GM19023 (cell line): ENCODE measurements around the gene ADARB2.

ENCODE experiments used
- ATAC-seq: cut with Tn5 transposase; IDR thresholded peaks from one replicate; pipeline ENCODE4 v1.9.1; 2021; ENCODE audit warnings: mild to moderate bottlenecking, moderate library complexity; ENCODE audit not compliant: unreplicated experiment

ADARB2 gene

GRCh38 chr10:1205450-1206030, 531.8 kb downstream of the ADARB2 start:
- no peak for ATAC-seq

GRCh38 chr10:1204434-1205326, 532.6 kb downstream of the ADARB2 start:
- no peak for ATAC-seq

- ATAC-seq: no peak
These were observed 533.6 kb downstream of the ADARB2 start for GRCh38 chr10:1203704-1204103.

- ATAC-seq: no peak
These were observed 534.1 kb downstream of the ADARB2 start for GRCh38 chr10:1203216-1203615.

GRCh38 chr10:1202343-1202742, 535.0 kb downstream of the ADARB2 start:
- no peak for ATAC-seq

- ATAC-seq: no peak
These were observed 536.2 kb downstream of the ADARB2 start for GRCh38 chr10:1200866-1201807.

GRCh38 chr10:1199897-1200721, 537.2 kb downstream of the ADARB2 start:
- no peak for ATAC-seq

- no peak for ATAC-seq
These were observed 538.0 kb downstream of the ADARB2 start for GRCh38 chr10:1199345-1199673.

GRCh38 chr10:1198453-1199344, 538.6 kb downstream of the ADARB2 start:
- ATAC-seq: no peak

- ATAC-seq: no peak
These were observed 539.9 kb downstream of the ADARB2 start for GRCh38 chr10:1197384-1197783.

- no peak for ATAC-seq
These were observed 540.7 kb downstream of the ADARB2 start for GRCh38 chr10:1196656-1197055.

- ATAC-seq: no peak
These were observed 541.5 kb downstream of the ADARB2 start for GRCh38 chr10:1195828-1196227.

- no peak for ATAC-seq
These were observed 543.2 kb downstream of the ADARB2 start for GRCh38 chr10:1194161-1194560.

GRCh38 chr10:1193561-1193960, 543.8 kb downstream of the ADARB2 start:
- ATAC-seq: no peak

GRCh38 chr10:1191752-1192151, 545.6 kb downstream of the ADARB2 start:
- ATAC-seq: no peak

GRCh38 chr10:1190791-1191490, 546.4 kb downstream of the ADARB2 start:
- ATAC-seq: no peak

GRCh38 chr10:1190052-1190395, 547.3 kb downstream of the ADARB2 start:
- ATAC-seq: no peak

- ATAC-seq: no peak
These were observed 547.9 kb downstream of the ADARB2 start for GRCh38 chr10:1189166-1190051.
